SHP77 treated with DMSO at 0.1 percent for 48 hours (cell line): Measurements from ENCODE around the gene VAV3.
"Not testable (repeated sequence)": the region's sequence is repeated elsewhere in the genome, so short reads cannot be mapped to it uniquely, and the experiment has no call there.

Source experiments
- DNase-seq: peaks from one replicate; lab custom pipeline; 2025; lab: John Stamatoyannopoulos, UW

The VAV3 gene

GRCh38 chr1:107935396-107936064, 29.4 kb downstream of the VAV3 start:
- DNase-seq = no peak

- no peak for DNase-seq
Measured at GRCh38 chr1:107934578-107934977, 30.4 kb downstream of the VAV3 start.

GRCh38 chr1:107933736-107934135, 31.2 kb downstream of the VAV3 start:
- no peak for DNase-seq

DNA sequence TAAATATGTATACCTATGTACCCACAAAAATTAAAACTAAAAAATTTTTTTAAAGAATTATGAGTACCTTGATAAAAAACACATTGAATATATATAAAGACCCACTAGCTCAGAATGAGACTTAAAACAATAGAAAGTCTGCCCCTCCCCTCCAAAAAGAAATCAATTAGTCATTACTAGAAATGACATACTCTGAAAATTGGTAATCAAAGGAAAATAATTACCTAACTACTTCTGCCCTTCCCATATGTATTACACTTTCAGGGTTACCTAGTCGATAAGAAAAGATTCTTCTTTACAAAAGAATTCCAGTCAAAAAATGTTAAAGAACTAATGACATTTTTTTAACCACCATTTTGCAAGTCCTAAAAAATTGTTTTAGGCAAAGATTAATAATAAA, 34.7 kb downstream of the VAV3 start:
- no peak for DNase-seq

- DNase-seq = no peak
Measured at GRCh38 chr1:107927820-107928219, 37.2 kb downstream of the VAV3 start.

DNA sequence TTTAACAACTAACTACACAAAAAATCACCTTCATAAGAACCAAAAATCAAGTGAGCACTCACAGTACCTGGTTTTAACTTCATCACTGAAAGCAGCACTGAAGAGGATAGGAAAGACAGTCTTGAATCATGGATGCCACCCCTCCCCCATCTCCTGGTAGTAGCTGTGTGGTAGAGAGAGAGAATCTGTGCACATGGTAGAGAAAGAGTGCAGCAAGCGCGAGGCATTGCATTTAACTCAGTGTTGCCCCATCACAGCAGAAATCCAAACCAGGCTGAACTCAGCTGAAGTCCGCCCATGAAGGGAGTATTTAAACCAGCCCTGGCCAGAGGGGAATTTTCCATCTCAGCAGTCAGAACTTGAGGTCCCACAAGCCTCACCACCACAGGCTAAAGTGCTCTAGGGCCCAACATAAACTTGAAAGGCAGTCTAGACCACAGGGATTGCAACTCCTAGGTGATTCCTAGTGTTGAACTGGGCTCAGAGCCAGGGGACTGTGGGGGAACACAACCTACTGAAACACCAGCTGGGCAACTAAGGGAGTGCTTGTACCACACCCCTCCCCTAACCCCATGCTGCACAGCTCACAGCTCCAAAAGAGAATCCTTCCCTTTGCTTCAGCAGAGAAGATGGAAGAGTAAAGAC, 38.4 kb downstream of the VAV3 start:
- DNase-seq = no peak

- no peak for DNase-seq
Measured at GRCh38 chr1:107925565-107925964, 39.4 kb downstream of the VAV3 start.

DNA sequence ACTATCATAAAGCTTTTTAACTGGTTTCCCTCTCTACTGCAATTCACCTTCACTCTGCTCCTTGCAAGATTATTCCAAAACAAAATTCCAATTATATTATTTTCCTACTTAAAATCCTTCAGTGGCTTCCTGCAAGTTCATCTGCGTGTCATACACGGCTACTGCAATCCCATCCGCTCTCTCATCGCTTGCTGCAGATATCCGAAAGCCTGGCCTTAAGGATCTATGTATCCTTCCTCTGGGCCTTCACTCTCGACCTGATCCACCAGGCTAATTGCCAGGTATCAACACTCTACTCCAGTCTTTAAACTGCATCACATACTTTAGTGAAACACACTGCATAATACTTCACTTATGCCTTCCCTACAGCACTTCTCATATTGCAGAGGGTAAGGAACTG, 44.0 kb downstream of the VAV3 start:
- no peak for DNase-seq

GRCh38 chr1:107920561-107920960, 44.4 kb downstream of the VAV3 start:
- no peak for DNase-seq

GRCh38 chr1:107919953-107920352, 45.0 kb downstream of the VAV3 start:
- DNase-seq = no peak

DNA sequence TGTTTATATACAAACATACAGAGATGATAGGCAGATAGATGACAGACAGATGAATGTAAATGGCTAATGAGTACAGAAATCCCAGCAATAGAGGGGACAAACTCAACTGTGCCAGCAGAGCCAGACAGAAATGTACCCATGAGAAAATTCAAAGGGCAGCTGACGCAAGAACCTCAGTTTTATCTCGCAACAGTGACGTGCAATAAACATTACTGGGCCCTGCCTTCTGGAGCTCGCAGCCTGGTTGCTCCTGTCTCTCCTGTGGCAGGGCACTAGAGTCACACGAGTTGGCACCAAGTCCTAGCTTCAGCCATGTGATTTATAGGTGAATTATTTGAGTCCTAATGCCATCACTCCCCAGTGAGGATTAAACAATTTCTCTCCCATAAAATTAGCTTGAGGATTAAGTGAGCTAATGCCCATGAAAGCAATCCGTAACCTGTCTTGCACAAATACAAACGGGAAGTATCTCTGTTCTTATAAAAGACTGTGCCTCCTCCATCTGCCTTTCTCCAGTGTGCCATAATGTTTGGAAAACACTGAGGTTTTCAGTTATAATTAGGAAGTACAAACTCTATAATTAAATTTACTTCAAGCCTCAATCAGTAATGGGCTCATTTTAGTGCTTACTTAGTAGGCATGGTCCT, 50.7 kb downstream of the VAV3 start:
- DNase-seq = no peak

- no peak for DNase-seq
Measured at GRCh38 chr1:107912656-107913055, 52.3 kb downstream of the VAV3 start.

DNA sequence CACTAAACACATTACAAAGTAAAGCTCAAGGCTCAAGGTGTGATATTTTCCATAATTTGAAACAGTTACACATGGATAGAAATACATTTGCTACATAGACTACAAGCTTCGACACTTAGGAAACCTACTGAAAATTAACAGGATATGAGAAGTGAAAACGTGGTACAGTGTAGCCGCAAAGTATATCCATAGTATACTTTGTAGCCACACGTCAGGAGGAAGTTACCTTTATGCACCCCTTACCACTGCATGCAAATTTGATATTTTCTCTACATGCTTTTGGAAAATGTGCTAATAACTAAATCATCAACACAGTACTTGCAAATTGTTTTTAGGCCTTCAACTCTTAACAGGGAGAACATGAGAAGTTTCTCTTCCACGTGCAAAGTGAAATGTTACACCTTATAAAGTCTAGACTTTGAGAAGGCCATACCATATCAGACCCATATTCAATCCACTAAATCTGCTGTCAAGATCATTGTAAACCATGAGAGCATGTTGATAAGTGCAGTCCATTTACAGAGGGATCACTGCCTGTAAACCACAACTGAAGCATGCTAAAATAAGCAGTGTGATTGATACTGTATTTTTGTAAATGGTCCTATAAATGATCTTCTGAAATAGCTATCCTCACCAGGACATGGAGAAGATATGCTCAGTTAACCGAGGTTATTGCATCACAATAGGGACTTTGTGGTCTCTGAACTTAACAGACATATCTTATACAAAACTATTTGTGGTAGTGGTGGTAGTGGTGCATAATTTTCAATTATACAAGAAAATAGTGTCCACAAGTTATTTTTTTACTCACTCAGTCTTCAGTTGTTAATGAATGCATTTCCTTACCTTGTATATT, 64.7 kb downstream of the VAV3 start:
- DNase-seq = no peak

DNA sequence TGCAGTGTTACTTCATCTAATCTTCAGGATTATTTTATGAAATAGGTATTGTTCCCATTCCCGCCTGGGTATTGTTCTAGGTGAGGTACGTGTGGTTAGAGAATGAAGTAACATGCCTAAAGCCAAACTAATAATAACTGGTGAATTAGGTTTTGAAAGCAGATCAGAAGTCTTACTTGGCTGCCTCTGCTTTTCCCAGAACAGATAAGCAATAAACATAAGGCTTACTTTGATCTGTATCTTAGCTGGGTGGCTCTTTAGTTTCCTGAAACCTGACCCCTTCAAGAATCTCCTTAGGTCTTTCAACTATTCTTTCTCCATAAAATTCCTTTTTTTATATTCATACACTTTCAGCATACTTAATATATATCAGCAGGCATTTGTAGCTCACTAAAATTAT, 65.3 kb downstream of the VAV3 start:
- DNase-seq = no peak

DNA sequence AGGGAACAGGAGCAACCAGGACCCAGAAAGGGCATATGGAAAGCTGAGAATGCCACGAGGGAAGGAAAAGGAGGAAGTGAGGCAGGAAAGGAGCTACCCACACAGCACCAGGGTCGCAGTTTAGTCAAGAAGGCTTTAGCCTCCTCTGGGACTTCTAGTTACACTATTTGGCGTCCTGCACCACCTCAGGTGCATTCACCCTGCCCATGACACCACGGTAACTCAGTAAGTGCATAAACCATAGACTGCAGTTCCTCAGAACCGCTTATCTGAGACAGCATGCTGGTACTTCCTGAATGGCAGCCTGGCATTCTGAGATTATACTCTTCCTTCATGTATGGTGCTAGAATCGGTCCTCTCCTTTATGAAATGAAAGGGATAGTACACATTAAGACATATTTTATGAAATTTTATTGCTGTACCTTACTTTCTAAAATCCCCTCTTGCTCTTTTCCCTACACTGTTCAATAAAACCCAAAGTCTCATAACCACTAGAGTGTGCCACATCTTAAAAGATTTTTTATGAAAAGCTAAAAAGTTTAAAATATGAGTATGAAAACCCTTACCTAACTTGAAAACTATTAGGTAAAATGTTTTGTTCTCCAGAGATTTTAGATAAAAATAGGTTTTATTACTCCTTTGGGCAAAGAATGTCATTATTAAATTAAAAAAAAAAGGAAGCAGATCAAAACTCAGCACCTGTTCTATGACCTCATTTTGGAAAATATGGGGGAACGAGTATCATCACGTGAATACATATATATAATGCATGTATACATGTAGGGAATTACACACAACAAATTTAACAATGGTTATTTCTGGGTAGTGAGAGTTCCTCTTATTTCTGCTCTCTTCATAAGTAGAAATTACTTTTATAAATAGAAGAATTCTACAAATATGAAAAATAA, 67.3 kb downstream of the VAV3 start:
- no peak for DNase-seq

- no peak for DNase-seq
Measured at GRCh38 chr1:107896936-107897335, 68.0 kb downstream of the VAV3 start.

DNA sequence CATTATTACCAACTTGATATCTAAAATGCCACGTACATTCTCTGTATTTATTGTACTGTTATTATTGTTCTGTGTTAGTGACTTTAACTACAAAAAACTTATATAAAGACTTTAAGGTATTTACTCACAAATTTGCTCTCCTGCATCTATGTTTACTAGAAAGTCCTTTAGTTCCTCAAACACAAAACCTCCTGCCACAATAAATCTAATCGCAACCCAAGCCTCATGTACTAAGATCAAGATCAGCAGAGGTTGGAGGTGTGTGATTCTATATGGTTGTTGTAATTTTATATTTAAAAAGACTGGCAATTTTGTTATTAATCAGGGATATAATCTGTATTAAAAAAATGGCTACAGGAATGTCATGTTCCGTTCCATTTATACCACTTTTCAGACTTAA, 68.6 kb downstream of the VAV3 start:
- DNase-seq = no peak

GRCh38 chr1:107895403-107896191, 69.4 kb downstream of the VAV3 start:
- DNase-seq = no peak

DNA sequence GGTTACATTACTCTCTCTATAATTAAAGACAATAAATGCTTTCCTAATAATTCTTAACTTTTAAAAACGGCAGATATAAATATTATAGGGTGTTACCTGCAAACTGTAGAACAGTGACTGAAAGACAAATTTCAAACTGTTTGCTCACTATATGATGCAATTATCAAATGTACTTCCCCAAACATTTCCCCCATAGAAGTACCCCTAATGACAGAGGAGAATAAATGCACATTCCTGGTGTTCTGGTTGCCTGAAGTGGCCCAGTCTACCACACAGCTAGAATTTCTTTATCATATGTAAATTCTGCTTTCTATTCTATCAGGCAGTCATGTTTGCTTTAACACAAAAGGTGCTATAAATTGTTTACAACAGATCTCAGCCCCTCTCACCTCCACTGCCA, 70.4 kb downstream of the VAV3 start:
- no peak for DNase-seq

DNA sequence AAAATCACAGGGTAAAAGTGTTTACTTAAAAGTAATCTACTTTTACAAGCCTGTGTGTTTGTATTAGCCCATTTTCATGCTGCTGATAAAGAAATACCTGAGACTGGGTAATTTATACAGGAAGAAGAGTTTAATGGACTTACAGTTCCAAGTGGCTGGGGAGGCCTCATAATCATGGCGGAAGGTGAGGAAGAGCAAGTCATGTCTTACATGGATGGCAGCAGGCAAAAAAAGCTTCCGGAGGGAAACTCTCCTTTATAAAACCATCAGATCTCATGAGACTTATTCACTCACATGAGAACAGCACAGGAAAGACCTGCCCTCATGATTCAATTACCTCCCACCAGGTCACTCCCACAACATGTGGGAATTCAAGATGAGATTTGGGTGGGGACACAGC, 71.6 kb downstream of the VAV3 start:
- not testable (repeated sequence) for DNase-seq

- DNase-seq = no peak
Measured at GRCh38 chr1:107889524-107889923, 75.5 kb downstream of the VAV3 start.
